Endometrium (tissue), 2 donors: ENCODE measurements around the gene DCLRE1C.
"Not testable (repeated sequence)": the region's sequence is repeated elsewhere in the genome, so short reads cannot be mapped to it uniquely, and the experiment has no call there.

Experiments
- FAIRE-seq: peaks from 2 replicates; lab custom pipeline; 2012; peaks lifted over from hg19 to GRCh38; lab: Jason Lieb, UNC
- donor health status: control.
- donor health status: control.

The DCLRE1C gene

DNA sequence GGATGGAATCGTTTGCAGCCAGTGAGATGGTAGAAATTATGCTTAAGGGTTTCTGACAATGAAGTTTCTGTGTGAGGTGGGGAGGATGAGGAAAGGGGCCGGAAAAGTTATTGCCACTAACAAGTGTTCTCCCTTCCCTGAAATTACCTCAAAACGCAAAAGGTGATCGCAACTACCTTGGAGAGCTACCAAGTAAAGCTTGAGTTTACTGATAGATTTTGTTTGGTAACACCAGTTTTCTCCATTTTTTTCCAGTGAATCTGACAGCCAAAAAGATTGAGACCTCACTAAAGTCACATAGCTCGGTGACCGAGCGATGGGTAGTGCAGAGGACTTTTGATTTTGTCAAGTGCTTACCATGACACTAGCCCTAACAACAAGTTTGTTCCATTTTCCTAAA is 73.7 kb downstream of the DCLRE1C start:
- FAIRE-seq: no peak

DNA sequence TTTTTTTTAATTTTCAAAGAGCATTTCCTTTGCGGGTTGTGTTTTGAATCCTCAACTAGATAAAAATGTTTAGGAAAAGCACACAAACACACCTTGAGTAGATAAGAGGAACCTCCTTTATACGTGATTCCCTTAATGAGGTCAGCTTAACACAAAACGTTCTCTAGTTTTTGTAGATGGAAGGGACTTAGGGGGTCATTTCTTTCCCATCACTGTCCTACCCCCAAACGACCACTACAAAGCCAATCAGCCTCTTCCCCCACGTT is 74.0 kb downstream of the DCLRE1C start:
- no peak for FAIRE-seq

DNA sequence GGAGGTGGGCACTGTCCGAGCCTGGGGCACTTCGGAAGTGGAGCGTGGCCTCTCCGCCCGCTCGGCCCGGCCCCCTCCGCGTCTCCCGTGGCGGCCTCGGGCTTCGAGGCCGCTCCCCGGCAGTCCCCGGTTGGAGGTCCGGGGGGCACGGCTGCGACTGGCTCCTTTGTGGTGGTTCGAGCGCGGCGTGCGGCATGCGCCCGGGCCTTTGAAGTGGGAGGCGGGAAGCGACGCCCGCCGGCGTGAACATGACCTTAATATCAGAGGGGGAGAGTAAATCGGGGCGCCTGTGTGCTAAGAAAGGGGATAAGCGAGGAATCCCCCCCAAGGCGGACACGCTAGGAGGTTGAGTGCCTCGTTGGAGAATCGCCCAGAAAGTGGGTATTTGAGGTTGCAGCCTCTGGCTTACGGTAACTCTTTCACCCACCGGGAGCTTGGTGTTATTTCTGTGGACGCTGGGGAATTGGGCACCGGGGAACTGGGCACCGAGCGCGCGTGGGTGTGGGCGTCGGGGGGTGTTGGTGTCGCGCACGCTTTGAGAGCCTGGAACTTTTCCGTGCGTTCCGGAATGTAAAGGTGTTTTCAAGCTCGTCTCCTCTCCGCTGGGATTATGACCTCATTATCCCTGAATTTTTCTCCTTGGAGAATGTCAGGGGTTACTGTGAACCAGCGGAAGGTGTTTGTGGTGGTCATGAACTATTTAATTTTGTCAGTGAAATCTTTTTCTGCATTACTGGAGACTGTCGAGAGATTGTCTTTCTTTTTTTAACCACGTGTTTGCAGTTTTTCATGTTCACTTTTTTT is 74.6 kb downstream of the DCLRE1C start:
- FAIRE-seq: no peak

DNA sequence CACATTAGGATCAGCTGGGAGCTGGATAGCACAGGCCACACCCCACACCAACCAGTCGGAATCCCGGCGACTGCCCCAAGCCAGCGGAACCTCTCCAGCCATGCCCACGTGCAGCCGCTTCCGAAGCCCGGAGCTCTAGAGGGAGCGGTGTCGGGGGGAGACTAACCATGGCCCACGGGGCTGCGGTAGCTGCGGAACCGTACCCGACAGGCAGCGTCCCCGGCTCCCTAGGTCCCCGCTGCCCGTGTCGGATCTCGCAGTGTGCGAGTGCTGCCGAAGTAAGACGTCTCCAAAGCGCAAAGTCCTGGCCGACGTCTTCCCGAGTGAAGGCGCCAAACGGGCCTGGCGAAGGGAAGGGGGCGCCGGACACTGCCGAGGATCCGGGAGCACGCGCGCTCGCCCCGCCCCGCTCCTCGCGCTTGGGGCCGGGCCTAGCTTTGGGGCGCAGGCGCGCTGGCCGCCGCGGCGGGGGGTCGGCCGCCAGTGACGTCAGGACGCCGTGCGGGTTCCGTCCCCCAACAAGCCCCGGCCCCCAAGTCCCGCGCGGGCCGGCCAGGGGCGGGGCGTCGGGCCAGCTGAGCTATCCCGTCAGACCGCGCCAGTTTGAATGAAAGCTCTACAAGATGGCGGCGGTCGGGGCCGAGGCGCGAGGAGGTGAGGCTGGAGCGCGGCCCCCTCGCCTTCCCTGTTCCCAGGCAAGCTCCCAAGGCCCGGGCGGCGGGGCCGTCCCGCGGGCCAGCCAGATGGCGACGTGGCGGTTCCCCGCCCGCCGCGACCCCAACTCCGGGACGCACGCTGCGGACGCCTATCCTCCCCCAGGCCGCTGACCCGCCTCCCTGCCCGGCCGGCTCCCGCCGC is 75.4 kb downstream of the DCLRE1C start, which contains the start of gene SUV39H2:
Gene SUV39H2 (plus strand): TSS at position 601 of the 858 bp plus-strand sequence. CDS start 23 bp downstream, at position 624.
- FAIRE-seq: no peak

DNA sequence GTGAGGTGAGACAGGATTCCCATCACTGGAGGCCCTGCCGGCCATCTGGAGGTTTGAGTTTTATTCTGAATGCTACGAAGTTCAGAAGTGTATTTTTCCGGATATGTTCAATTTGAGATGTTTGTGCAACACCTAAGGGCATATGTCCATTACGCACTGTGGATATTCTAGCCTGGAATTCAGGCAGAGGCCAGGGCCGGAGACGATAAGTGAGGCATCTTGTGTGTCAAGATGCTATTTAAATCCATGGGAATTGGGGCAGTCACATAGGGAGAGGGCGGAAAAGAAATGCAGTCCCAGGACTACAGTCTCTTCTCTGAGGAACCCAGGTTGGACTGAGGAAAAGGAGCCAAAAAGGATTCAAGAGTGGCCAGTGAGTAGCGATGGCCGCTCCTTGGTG is 77.1 kb downstream of the DCLRE1C start:
- FAIRE-seq: no peak

DNA sequence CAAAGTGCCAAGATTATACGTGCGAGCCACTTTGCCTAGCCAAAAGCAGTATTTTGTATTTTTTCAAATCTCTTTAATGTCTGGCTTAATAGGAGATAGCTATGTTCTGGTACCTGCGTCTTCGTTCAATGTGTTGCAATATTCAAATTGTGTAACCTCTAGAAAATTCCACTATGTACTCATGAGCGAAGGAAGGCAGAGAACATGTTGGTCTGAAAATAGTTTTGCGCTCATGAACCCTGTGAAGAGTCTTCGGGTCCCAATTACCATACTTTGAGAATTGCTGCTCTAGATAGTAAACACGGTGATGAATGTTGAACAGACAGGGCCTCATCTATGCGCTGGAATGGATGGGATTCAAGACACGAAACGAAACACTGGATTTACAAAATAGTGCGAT is 78.0 kb downstream of the DCLRE1C start:
- FAIRE-seq: no peak

DNA sequence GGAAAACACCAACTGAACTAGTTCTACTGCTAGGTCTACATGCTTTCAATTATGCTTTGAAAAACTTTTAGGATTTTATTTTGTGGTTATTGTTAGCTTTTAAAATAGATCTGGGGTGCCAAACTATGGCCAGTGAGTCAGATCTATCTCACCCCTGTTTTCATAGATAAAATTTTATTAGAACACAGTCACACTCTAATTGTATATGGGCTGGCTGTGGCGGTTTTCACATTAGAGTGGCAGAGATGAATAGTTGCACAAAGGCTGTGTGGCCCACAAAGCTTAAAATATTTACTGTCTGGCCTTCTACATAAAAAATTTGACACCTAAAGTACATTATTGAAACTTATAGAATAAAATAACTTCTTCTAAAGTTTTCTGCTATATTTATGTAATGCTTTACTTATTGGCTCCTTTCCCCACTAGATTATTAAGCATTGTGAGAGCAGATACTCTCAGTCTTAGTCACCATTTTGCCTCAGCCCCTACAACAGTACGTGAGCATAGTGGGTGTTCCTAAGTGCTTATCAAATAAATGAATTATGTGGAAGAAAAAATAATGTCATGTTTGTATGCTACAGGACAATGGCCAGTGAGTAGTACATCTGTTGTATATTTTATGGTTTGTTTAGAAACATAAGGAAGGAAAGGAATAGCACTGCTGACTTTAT is 80.7 kb downstream of the DCLRE1C start:
- no peak for FAIRE-seq

DNA sequence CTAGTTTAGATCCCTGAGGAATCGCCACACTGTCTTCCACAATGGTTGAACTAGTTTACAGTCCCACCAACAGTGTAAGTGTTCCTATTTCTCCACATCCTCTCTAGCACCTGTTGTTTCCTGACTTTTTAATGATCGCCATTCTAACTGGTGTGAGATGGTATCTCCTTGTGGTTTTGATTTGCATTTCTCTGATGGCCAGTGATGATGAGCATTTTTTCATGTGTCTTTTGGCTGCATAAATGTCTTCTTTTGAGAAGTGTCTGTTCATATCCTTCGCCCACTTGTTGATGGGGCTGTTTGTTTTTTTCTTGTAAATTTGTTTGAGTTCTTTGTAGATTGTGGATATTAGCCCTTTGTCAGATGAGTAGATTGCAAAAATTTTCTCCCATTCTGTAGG is 89.0 kb downstream of the DCLRE1C start:
- FAIRE-seq: not testable (repeated sequence)

DNA sequence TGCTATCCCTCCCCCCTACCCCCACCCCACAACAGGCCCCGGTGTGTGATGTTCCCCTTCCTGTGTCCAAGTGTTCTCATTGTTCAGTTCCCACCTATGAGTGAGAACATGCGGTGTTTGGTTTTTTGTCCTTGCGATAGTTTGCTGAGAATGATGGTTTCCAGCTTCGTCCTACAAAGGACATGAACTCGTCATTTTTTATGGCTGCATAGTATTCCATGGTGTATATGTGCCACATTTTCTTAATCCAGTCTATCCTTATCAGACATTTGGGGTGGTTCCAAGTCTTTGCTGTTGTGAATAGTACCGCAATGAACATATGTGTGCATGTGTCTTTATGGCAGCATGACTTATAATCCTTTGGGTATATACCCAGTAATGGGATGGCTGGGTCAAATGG is 89.4 kb downstream of the DCLRE1C start:
- not testable (repeated sequence) for FAIRE-seq

DNA sequence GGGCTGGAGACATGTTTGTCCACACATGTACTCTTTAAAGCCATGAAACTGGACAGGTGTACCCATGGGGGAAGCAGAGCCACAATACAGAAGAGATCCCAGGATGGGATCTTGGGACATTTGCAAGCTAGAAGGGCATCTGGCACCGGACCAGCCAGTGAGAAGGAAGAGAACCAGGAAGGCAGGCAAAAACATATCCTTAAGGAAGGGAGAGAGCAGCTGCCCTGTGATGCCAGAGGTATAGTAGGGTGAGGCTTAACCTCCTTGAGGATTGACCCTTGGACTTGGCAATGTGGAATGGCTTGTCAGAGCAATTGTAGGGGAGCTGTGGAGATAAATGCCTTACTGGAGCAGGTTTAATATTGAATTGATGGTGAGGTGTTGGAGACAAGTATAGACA is 93.1 kb downstream of the DCLRE1C start:
- no peak for FAIRE-seq

DNA sequence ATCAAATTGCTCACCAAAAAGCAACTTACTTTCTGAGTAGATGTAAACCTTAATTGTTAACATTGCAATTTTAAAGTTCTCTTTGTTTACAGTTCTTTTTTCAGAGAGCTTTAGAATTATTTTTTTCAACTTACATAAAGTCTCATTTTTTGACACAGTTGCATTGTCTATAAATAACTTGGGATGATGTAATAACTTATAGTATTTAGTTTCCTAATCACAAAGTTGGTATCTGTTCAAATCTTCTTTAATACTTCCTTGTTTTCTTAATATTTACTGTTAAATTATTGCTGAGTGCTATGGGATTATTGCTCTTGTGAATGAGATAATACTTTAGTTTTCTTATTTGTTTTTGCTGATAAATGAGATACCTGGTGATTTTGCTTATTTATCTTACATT is 94.1 kb downstream of the DCLRE1C start:
- no peak for FAIRE-seq

DNA sequence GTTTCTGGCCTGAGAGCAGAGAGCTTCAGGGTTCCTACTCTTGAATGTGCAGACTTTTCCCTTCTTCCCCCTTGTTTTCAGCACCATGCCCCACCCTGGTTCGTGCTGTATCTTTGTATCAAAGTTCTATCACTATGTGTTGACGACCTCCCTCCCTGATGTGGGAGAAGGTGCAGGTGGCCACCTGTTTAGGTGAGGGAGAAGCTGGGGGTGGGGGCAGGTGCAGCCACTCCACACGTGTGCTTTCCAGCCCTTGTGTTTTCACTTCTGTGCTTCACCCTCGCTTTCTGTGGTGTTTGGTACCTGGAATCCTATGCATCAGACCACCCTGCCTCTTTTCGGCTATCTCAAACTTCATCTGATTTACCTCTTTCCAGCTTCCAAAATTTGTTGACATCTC is 94.9 kb downstream of the DCLRE1C start:
- no peak for FAIRE-seq

DNA sequence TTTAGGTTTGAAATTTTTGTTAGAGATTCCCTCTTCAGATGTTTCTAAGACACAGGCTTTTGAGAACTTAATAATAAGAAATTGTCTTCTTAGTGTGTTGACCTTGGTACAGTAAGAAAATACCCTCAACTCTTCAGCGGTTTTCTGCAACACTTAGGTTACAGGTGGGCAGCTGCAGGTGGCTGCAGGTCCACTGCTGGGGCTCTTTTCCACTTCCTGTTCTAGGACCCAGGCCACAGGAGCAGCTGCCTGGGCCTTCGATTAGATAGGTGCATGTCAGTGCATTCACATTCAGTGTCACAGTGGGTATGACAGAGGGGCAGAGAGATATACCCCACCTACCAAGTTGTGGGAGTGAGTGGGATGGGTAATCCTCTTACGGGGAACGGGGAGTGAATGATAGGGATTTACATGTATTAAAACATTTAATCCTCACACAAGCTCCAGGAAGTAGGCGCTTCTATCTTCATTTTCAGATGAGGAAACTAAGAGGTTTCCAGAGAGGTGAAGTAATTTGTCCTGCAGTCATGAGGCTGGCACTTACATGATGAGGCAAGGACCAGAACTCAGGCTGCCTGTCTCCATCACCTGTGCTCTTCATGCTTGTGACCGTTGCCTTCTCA is 95.4 kb downstream of the DCLRE1C start:
- no peak for FAIRE-seq

DNA sequence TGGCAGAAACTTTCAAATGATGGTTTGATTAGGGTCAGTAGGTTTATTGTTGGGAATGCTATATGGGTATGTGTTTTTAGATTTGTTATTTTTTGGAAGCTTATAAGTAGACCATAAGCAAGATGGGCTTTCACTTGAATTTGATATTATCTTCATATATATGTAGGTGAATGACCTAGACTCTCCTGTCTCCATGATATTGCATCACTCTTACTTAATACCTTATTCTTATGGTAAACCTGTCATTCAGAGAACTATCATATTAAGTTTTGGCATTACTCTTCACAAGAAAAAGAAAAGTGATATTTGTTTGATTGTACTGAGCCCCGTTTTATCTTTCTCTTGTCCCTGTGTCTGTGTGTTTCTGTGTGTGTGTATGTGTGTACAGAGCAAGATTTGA is 98.4 kb downstream of the DCLRE1C start:
- FAIRE-seq: no peak

DNA sequence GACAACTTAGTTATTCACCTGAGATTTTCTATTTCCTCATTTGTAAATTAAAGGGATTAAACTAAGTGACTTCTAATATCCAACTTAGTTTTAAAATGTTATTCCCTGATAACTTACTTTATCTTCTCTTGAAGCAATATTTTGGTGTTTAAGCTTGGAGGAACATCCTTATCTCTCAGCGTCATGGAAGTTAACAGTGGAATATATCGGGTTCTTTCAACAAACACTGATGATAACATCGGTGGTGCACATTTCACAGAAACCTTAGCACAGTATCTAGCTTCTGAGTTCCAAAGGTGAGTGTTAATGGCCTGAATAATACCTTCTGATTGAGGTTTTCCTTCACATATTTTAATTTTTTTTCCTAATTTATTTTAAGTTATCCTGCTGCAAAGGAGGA is 101.7 kb downstream of the DCLRE1C start:
- FAIRE-seq: no peak
